Choroid plexus epithelial cell (primary cell): ENCODE results near the gene C6orf52.

ENCODE experiments used
- DNase-seq: peaks from one replicate; pipeline ENCODE4 v3.0.0-alpha.2; 2010; ENCODE audit warnings: low read depth
- H3K4me3 ChIP-seq: 2 replicates; pipeline ENCODE4 v1.5.1; 2011; ENCODE audit warnings: low read depth, mild to moderate bottlenecking, control low read depth, low read length, moderate library complexity
- CTCF ChIP-seq: conservative IDR thresholded peaks from 2 replicates; pipeline ENCODE4 v1.5.1; 2011; ENCODE audit warnings: low read depth, mild to moderate bottlenecking, control low read depth, inconsistent platforms, low read length, moderate library complexity

Gene C6orf52

GRCh38 chr6:10643201-10643651, 51.2 kb downstream of the C6orf52 start:
- DNase-seq = no peak
- TF ChIP-seq CTCF = no peak
- H3K4me3 ChIP-seq = no peak overlapping the region

- no peak for DNase-seq
- TF ChIP-seq CTCF = no peak
- H3K4me3 ChIP-seq = no peak overlapping the region
Measured at GRCh38 chr6:10641528-10641927, 52.9 kb downstream of the C6orf52 start.

GRCh38 chr6:10640412-10640811, 54.0 kb downstream of the C6orf52 start:
- no peak for DNase-seq
- TF ChIP-seq CTCF = no peak

GRCh38 chr6:10633216-10633615, 61.2 kb downstream of the C6orf52 start:
- no peak for TF ChIP-seq CTCF
- peak; percentile 54 for DNase-seq
- no peak overlapping the region for H3K4me3 ChIP-seq

More at GRCh38 chr6:10640412-10640811, 54.0 kb downstream of the C6orf52 start:
- no peak overlapping the region for H3K4me3 ChIP-seq

- H3K4me3 ChIP-seq = no peak overlapping the region
- DNase-seq = no peak
- TF ChIP-seq CTCF = no peak
Measured at GRCh38 chr6:10630178-10630577, 64.2 kb downstream of the C6orf52 start.

- no peak for DNase-seq
- H3K4me3 ChIP-seq = no peak overlapping the region
- TF ChIP-seq CTCF = no peak
Measured at GRCh38 chr6:10627800-10628199, 66.6 kb downstream of the C6orf52 start.

- no peak for TF ChIP-seq CTCF
- no peak overlapping the region for H3K4me3 ChIP-seq
- DNase-seq = no peak
Measured at GRCh38 chr6:10626154-10626741, 68.2 kb downstream of the C6orf52 start.
